Stimulated activated CD4-positive, alpha-beta T cell treated with anti-CD3 and anti-CD28 coated beads, Interleukin-1b, Interleukin-23, amount 100 ng/mL, for 24 hours (primary cell): ENCODE data around the gene PSEN1.

Experiments
- DNase-seq, 4 experiments: peaks; one replicate each; pipeline ENCODE4 v3.0.0-alpha.2; 2020; ENCODE audit warnings: low read depth in 4 of 4, low spot score in 1 of 4

The PSEN1 gene

DNA sequence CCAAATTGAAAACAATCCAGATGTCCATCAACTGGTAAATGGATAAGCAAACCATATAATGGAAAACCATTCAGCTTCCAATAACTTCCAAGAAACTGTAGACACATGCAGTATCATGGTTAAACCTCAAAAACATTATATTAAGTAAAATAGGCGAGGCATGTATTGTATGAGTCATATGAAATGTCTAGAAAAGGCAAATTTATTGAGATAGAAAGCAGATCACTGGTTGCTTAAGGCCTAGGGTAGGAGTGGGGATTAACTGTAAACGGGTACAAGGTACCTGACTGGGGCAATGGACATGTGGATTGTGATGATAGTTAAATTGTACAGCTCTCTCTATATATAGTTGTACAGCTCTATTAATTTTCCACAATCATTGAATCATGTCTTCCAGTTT lies 79.7 kb downstream of the PSEN1 start:
- no peak for DNase-seq

DNA sequence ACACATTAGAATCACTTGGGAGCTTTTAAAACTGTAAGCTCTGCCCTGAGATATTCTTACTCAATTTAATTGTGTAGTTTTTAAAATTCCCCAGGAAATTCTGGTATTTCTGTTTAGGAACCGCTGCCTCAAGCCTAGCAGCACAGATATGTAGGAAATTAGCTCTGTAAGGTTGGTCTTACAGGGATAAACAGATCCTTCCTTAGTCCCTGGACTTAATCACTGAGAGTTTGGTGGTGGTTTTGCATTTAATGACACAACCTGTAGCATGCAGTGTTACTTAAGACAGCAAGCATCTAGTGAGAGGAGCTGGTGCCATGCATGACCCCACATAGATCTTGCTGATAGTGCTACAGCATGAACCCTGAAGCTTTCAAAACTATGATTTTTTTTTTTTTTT lies 81.1 kb downstream of the PSEN1 start:
- DNase-seq, result no peak

DNA sequence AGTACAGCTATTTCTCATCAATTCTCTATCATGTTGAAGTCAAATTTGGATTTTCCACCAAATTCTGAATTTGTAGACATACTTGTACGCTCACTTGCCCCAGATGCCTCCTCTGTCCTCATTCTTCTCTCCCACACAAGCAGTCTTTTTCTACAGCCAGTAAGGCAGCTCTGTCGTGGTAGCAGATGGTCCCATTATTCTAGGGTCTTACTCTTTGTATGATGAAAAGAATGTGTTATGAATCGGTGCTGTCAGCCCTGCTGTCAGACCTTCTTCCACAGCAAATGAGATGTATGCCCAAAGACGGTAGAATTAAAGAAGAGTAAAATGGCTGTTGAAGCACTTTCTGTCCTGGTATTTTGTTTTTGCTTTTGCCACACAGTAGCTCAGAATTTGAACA lies 83.8 kb downstream of the PSEN1 start:
- no peak for DNase-seq

DNA sequence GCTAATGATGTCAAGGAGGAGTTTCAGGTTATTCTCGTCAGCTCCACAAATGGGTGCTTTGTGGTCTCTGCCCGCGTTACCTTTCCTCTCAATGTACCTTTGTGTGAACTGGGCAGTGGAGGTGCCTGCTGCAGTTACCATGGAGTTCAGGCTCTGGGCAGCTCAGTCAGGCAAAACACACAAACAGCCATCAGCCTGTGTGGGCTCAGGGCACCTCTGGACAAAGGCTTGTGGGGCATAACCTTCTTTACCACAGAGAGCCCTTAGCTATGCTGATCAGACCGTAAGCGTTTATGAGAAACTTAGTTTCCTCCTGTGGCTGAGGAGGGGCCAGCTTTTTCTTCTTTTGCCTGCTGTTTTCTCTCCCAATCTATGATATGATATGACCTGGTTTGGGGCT lies 84.3 kb downstream of the PSEN1 start:
- no peak for DNase-seq

DNA sequence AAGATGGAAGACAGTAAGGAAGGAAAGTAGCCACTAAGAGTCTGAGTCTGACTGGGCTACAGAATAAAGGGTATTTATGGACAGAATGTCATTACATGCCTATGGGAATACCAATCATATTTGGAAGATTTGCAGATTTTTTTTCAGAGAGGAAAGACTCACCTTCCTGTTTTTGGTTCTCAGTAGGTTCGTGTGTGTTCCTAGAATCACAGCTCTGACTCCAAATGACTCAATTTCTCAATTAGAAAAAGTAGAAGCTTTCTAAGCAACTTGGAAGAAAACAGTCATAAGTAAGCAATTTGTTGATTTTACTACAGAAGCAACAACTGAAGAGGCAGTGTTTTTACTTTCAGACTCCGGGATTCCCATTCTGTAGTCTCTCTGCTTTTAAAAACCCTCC lies 85.6 kb downstream of the PSEN1 start:
- no peak for DNase-seq

DNA sequence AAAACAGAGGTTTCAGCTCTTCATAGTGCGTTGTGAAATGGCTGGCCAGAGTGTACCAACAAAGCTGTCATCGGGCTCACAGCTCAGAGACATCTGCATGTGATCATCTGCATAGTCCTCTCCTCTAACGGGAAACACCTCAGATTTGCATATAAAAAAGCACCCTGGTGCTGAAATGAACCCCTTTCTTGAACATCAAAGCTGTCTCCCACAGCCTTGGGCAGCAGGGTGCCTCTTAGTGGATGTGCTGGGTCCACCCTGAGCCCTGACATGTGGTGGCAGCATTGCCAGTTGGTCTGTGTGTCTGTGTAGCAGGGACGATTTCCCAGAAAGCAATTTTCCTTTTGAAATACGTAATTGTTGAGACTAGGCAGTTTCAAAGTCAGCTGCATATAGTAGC lies 86.7 kb downstream of the PSEN1 start:
- no peak for DNase-seq

DNA sequence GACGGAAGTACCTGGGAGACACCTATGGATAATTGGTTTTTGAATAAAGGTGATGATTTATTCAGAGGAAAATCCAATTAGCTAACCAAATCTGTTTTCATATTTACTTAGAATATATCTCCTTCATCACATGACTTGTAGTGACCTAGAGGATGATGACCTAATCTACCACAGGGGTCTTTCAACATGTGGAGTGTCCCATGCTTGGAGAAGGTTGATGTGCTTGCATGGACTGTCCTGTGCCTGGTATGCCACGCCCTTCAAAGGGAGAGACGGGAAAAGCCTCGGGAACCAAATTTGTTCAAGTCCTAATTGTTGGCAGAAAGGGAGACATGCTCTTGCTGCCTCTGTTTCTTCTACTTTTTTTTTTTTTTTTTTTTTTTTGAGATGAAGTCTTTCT lies 89.2 kb downstream of the PSEN1 start:
- no peak for DNase-seq

DNA sequence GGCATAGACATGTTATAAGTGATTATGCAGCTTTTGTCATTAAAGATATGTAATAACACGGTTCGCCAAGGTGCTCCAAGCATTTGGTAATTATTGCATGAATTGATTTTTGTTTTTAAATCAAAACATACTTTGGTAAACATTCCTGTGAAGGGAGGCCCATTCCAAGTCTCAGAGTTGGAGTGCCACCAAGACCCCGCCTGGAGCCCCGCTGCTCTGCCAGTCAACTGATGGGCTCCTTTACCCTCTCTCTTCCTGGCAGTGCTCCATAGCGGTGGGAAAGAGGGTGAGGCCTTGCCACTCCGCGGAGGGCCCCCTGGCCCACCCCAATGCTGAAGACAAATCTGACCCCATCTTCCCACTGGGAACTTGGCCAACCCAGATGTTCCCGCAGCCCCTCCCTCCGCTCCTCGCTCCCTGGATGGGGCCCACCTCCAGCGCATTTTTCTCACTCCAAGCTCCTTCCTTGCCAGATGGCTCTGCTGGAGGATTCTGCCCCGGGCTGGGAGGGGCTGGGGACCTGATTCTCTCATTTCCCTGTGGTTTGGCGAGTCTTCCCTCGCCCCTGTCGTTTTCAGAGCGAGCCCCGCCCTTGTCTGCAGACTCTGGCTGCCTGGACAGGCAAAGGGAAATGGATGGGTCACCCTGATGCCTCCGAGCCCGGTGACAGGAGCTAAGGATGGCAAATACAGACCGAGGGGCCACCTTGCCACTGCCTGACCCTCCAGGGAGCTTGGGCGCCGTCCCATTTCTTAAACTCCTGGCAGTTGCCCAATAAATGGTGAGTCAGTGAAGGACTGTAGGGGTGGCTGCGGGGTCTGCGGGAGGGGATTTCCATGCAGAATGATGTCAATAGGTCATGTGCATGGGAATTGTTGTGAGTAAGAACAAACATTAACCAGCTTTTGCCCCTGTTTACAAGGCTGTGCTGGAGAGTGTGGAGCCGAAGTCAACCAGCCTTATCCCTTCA lies 91.8 kb downstream of the PSEN1 start:
- no peak for DNase-seq

DNA sequence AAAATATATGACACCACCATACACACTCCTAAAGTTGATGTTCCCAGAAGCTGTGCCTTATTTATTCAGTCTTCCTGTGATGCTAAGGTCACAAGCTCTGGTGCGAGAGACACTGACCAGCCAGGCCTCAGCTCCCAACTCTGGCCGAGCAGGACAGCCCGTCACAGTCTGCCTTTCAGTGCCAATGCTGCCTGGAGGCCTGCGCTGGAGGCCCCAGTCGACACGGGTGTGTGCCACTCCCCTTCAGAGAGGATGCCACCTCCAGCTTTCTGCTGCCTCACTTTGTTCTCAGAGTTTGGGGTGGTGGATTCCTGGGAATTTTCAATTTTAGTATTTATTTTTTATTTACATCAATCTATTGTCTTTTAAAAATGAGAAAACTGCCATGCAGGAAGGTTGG lies 93.7 kb downstream of the PSEN1 start:
- no peak for DNase-seq

DNA sequence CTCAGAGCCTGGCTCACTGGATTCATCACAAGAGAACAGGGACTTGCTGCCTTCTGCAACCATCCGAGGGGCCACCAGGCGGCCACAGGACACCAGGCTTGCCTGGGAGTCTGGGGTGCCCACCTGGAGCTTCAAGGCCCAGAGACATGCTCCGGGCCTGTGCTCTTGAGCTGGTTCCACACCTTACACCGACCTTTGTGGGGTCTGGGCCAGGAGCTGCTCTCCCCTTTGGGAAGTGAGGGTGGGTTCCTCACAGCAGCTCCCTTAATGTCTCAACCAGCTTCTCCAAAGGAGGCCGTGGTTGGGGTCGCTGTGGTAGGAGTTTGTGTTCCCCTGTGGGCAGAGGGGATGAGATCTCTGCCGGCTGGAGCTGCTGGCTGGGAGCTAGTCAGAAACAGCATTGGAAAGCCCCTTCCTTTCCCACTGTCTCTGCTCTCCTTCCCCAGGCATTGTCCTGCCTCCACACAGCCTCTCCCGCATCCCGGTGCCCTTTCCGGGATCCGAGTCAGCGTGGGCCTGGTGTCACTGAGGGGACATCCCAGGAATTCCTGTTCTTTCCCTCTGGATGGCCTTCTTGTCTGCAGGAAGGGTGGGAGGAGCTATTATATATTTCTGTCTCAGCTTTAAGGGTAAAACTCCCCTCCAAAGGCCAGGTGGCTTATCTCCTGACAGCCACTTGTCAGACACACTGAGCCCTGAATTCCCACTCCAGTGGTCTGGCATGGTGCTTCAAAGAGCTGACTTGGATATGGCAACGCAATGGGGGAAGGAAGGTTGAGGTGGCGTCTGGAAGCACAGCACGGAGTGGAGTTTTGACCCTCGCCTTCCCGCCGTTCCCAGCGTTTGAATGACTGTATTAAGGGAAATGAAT lies 95.9 kb downstream of the PSEN1 start:
- DNase-seq, result no peak

DNA sequence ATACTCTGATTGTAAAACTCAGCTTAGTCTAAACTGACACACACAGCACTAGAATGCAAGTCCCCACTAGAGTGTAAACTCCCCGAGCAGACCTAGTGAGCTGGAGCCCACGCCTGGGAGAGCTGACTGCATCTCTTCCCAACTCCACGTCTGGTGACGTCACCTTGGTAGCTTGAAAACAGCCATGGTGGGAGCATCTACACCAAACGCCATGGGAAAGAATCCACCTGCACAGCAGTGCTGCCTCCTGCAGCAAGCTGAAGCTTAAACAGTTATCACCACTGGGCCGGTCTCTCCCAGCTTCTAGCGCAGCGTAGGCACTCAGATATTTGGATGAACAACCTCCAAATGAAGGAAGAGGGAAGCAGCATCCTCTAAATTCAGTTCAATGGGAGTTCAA lies 96.7 kb downstream of the PSEN1 start:
- DNase-seq, result no peak

DNA sequence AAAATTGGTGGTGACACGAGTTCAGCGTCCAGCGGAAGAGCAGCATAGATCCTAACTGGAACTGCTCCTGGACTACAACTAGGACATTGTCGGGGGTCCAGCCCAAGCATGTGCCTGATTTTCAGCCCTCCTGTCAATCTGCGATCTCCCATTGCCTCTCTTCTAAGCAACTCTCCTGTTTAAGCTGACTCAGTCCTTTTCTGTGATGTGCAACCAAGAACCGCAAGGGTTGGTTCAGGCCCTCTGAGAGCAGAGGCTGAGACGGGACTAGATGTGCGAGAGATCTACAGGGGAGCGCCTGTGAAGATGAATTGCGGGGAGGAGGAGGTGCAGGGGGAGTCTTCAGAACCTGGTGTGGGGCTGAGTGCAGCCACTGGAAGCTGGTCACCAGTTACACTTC lies 97.3 kb downstream of the PSEN1 start:
- no peak for DNase-seq

DNA sequence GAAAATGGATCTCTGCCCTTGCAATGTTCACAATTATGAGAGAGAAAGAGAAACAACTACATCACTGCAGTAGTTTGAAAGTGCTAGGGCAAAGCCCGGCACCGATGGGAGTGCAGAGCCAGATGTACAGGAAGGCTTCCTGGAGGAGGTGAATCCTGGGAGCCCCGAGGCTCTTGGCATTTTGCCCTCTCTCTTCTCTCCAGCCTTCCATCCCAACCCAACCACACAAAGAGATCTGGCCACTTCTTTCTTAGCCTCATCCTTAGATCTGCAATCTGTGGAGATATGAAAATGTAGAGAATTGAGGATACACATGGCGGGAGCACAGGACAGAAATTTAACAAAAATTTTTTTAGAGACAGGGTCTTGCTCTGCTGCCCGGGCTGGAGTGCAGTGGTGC lies 97.7 kb downstream of the PSEN1 start:
- no peak for DNase-seq

DNA sequence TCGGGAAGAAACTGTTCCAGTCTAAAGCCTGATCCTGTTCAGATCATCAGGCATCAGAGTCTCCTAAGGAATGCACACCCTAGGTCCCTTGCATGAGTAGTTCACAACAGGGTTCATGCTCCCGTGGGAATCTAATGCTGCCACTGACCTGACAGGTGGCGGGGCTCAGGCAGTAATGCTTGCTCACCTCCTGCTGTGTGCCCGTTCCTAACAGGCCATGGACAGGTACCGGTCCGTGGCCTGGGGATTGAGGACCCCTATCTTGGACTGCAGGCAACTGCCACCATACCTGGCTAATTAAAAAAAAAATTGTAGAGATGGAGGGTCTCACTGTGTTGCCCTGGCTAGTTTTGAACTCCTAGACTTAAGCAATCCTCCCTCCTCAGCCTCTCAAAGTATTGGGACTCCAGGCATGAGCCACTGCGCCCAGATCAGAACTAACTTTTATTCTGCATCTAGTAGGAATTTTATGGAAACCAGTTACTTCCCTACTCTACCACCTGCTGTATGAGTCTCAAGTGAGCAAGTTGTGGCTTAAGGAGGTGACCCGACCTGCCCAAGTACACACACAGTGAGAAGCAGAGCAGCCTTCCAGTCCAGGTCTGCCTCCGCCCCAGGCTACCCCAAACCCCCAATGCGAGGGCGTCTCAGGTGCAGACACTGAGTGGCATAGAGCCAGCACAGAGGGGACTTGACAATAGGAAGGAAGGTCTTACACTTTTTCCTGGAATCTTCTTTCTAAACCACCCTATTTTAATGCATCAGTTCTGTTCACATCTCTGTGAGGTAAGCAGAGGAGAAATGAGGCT lies 98.5 kb downstream of the PSEN1 start:
- DNase-seq, result no peak

DNA sequence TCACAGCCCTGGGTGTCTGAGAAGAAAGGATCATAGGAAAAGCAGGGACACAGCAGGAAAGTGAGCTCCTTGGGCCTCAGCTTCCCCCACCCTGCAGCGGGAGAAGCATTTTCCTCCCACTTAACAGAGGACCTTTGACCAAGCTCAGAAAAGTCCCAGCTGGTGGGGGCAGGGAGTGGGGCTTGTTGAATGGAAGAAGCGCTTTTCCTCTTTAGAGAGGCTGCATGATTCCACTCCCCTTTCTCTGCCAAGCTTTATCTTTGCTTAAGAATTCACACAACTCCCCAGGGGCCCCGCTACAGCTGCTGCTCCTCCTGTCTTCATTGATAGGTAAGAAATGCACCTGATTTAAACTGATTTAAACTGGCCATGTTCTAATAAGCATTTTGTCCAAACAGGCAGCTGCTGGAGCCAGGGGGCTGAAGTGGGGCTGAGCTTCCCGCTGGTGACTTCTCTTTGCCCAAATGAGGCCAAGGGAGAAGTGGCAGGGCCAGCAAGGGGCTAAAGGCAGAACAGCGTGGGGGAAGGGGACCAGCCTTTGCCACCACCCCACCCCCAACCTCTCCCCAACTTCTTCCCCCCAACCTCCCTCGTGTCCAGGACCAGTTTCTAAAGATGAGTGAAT lies 99.3 kb downstream of the PSEN1 start:
- DNase-seq, result no peak

DNA sequence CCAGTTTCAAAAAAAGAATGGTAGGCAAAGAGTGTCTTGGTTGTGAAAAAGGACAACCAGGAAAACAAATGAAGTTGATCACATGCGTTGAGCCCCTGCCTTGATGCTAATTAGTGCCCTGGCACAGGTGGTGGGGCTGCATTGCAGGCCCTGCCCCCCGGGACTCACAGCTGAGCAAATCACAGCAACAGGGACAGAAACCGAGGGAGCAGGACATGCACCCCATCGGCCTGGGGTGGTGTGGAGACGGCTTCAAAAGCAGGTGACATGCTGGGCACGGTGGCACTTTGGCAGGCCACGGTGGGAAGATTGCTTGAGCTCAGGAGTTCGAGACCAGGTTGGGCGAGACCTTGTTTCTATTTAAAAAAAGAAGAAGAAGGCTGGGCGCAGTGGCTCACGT lies 99.8 kb downstream of the PSEN1 start:
- DNase-seq, result no peak

DNA sequence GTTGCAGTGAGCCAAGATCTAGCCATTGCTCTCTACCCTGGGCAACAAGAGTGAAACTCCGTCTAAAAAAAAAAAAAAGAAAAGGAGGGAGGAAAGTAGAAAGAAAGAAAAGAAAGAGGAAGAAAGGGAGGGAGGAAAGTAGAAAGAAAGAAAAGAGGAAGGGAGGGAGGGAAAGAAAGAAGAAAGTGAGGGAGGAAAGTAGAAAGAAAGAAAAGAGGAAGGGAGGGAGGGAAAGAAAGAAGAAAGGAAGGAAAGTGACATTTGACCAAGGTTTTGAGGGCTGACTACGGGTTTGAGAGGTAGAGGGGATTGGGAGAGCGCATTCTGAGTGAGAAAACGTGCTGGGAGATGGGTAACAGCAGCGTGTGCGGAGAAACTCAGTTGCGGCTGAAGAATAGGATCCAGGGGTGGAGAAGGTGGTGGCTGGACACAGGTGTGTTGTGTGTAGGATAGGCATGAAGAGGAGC lies 100.5 kb downstream of the PSEN1 start:
- no peak for DNase-seq

DNA sequence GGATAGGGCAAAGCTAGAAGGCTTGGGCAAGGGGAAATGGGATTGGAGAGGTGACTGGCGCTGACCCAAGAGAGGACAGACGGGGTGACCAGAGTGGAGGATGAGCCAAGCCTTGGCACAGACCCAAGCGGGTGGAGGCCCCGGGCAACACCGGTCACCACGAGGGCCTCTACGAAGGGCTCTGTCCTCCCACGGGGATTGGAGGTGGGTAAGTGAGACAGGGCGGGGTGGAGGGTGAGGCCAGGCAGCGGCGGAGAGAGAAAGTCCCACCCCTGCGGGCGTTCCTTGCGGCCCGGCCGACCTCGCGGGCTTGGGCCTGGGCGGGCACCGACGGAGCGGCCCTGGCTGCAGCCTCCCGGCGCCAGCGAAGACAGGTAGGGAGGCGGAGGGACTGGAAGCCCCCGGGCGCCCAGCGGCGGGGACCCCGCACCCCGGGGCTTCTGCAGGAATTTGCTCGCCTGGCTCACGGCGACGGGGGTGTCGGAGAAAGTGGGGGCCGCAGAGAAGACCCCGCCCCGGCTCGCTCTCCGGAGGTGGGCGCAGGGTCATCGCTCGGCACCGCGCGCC lies 101.0 kb downstream of the PSEN1 start, which contains the start of gene PAPLN:
TSS of gene PAPLN (plus strand) at position 288 of the 567 bp plus-strand sequence. CDS start 2,273 bp downstream, outside the sequence.
- DNase-seq, result no peak

DNA sequence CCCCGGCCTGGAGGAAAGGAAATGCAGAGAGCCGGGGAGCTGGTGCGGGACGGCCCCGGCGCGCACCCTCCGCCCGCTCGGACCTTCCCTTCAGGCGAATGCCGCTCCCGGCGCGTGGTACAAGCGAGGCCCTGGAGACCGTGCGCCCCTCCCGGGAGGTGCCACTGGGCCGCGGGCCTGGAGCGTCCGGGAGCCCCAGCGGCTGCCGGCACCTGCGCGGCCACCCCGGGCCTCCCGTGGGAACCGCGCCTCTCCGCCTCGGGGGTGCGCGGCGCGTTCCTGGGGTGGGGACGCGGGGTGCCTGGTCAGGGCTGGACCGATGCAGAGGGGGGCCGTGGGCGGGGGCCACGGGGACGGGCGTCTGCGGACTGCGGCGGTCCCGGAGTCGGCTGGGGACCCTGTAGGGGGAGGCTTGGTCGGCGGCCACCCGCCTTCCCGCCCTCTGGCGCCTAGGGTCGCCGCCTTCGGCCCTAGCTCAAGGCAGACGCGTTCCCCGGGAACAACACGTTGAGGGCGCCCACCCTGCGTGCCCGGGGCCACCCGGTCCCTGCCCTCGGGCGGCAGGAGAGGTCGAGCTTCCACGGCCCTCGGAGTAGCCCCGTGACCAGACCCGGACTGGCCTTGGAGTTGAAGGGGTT lies 101.6 kb downstream of the PSEN1 start:
- DNase-seq, result no peak

DNA sequence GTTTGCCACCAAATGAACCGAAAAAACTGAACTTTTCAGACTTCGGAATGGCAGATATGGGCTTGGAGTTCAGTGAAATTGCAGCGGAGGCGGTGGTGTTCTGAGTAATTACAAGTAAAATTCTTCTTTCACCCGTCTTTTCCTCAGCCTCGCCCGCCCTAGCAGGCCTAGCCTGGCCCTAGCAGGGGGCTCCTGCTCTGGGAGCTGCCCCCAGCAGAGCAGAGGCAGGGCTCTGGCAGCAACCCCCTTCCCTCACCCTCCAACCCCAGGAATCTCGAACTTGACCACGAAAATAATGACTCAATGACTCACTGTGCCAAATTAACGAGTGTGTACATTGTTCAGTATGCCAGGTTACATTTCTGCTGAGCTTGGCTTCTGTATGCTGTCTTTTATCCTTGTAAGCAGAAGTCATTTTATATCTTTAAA lies 102.1 kb downstream of the PSEN1 start:
- no peak for DNase-seq
